Bronchial epithelial cell (primary cell): ENCODE results near the gene MACROH2A2. TPM values are rescaled to one million over a fixed set of nuclear protein-coding genes. Genes with fewer than 3 reads are reported as not detected.
"Not testable (repeated sequence)": the region's sequence is repeated elsewhere in the genome, so short reads cannot be mapped to it uniquely, and the experiment has no call there.

Experiments used
- DNase-seq: peaks from one replicate; pipeline ENCODE4 v3.0.0-alpha.2; 2010; ENCODE audit warnings: low read depth
- FAIRE-seq: peaks from 2 replicates; lab custom pipeline; 2011; peaks lifted over from hg19 to GRCh38; lab: Jason Lieb, UNC
- H3K27me3 ChIP-seq: 2 replicates; pipeline ENCODE4 v1.5.1; 2011; ENCODE audit warnings: low read length; ENCODE audit not compliant: control insufficient read depth, insufficient read depth
- H3K36me3 ChIP-seq: 2 replicates; pipeline ENCODE4 v1.5.1; 2011; ENCODE audit warnings: low read length; ENCODE audit not compliant: control insufficient read depth, insufficient read depth
- H3K4me3 ChIP-seq: 2 replicates; pipeline ENCODE4 v1.5.1; 2011; ENCODE audit warnings: mild to moderate bottlenecking, low read depth, low read length, control low read depth
- CTCF ChIP-seq: IDR thresholded peaks from 2 replicates; pipeline ENCODE4 v1.5.1; 2011; ENCODE audit warnings: mild to moderate bottlenecking, moderate library complexity, low read length, control low read depth, inconsistent platforms; ENCODE audit not compliant: insufficient read depth, severe bottlenecking
- total RNA-seq: library from RNA; depleted of rRNA; stranded (reverse); fragments of >200 nt; gene quantifications from 2 replicates; pipeline ENCODE4 v1.2.1, GENCODE V29; 2014

Gene MACROH2A2
- total RNA-seq, 1 donor from 2014 or later: 11.3 TPM

GRCh38 chr10:70096705-70097420 lies 44.2 kb downstream of the MACROH2A2 start:
- FAIRE-seq (no peak), DNase-seq (no peak)
- TF ChIP-seq CTCF: no peak
- Histone ChIP-seq H3K4me3 (no peak overlapping the region), H3K36me3 (peaks cover 3% of the 10 kb centered on the region), H3K27me3 (no peaks in the 10 kb centered on the region)

DNA sequence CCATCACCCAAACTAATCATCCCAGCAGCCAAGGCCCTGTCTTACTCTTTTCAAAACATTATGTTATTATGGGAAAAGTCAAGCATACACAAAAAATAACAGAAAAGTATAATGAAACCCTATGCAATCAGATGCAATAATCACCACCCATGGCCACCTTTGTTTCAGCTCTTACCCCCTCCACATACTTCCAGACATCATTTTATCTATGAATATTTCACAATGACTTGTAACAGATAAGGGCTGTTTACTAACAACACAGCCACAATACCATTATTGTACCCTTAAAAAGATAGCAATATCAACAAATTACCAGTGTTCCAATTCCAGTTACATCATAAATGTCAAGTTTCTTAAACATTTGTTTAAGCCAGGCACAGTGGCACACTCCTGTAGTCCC lies 44.8 kb downstream of the MACROH2A2 start:
- H3K27me3 ChIP-seq: no peaks in the 10 kb centered on the region
- H3K36me3 ChIP-seq: peaks cover 1% of the 10 kb centered on the region
- TF ChIP-seq CTCF: no peak
- FAIRE-seq (no peak), DNase-seq (no peak)
- H3K4me3 ChIP-seq: no peak overlapping the region

GRCh38 chr10:70098271-70098670 lies 45.6 kb downstream of the MACROH2A2 start:
- TF ChIP-seq CTCF: no peak
- no peak overlapping the region for H3K4me3 ChIP-seq
- no peaks in the 10 kb centered on the region for H3K27me3 ChIP-seq
- DNase-seq (no peak), FAIRE-seq (no peak)
- H3K36me3 ChIP-seq: peaks cover 1% of the 10 kb centered on the region

DNA sequence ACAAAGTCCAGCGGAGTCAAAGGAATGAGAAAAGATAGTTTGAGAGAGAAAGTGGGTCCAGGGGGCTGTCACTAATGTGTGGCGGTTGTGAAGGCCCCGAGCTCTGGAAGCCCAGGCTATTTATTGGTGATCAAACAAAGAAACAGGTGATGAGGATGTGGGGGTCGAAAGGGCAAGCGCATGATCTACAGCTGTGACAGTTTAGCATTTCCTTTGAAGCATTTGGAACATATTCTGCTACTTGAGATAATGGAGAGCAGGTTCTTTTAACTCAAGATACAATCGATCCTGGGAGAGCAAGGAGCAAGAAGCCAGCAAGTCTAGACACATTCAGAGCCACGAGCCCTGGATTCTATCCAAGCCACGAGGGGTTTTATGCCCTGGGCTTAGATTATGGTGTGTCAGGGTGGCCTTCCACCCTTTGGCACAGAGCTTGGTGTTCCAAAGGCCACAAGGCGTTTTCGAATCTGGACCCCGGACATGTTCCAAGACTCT lies 48.5 kb downstream of the MACROH2A2 start:
- H3K36me3 ChIP-seq, H3K4me3 ChIP-seq, H3K27me3 ChIP-seq, DNase-seq, FAIRE-seq: not testable (repeated sequence)

DNA sequence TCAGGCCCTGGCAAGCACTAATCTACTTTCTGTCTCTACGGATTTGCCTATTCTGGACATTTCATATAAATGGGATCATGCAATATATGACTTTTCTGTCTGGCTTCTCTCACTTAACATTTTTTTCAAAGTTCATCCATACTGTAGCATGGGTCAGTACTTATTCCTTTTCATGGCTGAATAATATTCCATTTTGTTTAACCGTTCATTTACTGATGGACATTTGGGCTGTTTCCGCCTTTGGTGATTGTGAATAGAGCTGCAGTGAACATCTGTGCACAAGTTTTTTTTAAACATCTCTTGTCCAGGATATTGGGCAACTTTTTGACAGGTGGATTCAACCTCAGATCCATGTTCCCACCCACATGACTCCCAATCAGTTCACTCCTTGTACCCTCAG lies 49.0 kb downstream of the MACROH2A2 start:
- Histone ChIP-seq H3K4me3 (no peak overlapping the region), H3K27me3 (no peaks in the 10 kb centered on the region), H3K36me3 (no peaks in the 10 kb centered on the region)
- DNase-seq: no peak
- peak; percentile 82 for FAIRE-seq
- no peak for TF ChIP-seq CTCF

DNA sequence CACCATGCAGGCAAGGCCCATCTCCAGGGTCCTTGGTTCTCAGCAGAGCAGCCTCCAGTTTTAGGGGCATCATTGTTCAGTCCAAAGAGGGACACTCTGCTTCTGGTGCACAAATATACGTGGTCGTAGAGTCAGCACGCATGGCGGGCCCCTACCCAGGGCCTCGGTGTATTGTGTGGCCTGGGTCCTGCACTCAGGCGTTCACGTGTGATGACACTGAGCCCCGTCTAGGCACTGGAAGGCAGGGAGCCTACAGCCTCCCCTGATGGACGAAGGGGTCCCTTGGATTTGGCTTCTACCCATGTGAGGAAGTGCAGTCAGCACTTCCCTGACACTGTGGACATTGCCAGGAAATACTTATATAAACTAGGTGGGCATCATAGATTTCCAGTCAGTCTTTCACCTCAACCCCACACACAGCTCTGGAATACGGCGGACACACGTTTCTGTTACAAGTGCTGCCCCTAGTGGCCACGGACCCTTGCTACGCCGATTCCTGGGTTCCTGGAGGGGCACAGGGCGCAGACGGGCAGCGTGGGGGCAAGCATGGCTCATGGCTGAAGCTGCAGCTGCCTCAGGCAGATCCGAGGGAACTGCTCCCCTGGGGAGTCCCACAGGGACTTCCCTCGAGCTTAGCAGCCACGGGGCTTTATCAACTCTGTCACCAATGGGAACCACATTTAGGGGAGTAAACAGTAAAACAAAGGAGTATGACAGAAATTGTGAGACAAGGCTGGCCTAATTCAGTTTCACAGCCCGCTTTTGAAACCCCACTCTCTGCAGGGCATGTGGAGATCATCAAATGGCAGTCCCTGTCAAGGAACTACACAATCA lies 54.5 kb downstream of the MACROH2A2 start:
- TF ChIP-seq CTCF: peak; percentile 65
- H3K36me3 ChIP-seq: no peaks in the 10 kb centered on the region
- H3K27me3 ChIP-seq: no peaks in the 10 kb centered on the region
- FAIRE-seq (no peak), DNase-seq (no peak)
- no peak overlapping the region for H3K4me3 ChIP-seq
